Stimulated activated CD4-positive, alpha-beta T cell treated with anti-CD3 and anti-CD28 coated beads, Interleukin-4, amount 100 ng/mL, for 1 hour (primary cell): ENCODE measurements around the gene SERP1.
"Not testable (repeated sequence)": the region's sequence is repeated elsewhere in the genome, so short reads cannot be mapped to it uniquely, and the experiment has no call there.

ENCODE experiments used
- DNase-seq: peaks from one replicate; pipeline ENCODE4 v3.0.0-alpha.2; 2020

Gene SERP1

DNA sequence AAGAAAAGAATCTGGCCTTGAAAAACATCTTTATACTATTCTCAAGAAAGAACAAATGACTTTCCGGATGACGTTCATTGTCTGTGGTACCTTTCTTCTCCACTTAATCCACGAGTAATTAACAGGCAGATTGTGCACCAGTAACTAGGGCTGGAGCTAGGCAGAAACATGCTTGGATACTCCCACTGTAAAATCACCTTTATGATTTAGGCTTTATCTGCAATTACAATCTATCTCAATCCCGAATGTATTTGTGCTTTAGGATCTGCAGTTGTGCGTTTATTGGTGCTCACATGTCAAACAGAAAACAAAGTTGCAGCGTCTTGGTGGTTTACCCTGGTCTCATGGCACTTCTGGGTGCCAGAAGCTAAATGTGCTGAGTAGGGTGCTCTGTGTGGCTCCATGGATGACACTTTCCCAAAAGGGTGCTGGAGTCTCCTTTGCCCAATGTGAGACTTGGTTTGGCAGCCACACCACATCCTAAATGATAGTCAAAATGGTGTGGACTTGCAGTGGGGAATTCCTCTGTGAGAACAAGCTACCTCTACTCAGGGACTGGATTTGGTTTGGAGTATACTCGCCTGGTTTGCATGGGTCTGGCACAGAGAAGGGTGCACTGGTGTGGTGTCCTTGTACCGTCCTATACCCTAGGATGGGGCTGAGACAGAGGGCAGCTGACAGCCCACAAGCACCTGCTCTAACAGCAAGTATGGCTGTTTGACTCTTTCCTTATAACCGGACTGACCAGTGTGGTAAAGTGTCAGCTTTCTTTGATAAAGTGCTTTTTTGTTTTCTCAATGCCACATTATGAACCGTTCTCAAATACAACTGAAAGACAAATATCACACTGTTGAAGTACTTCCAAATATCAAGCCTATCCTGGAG lies 7.7 kb downstream of the SERP1 start:
- no peak for DNase-seq

DNA sequence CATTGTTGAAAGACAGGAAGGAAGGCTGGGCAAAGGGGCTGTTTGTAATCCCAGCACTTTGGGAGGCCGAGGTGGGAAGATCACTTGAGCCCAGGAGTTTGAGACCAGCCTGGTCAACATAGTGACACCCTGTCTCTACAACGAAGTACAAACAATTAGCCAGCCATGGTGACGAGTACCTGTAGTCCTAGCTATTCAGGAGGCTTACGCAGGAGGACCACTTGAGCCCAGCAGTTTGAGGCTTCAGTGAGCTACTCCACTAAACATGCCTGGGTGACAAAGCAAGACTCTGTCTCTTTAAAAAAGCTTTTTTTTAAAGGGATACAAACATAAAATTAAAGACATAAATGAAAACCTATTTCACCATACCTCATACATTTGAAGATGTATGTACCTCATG lies 11.1 kb downstream of the SERP1 start:
- DNase-seq = no peak

- DNase-seq = no peak
Measured at GRCh38 chr3:150531775-150532174, 14.5 kb downstream of the SERP1 start.

GRCh38 chr3:150528354-150528797 lies 17.9 kb downstream of the SERP1 start:
- DNase-seq = no peak

DNA sequence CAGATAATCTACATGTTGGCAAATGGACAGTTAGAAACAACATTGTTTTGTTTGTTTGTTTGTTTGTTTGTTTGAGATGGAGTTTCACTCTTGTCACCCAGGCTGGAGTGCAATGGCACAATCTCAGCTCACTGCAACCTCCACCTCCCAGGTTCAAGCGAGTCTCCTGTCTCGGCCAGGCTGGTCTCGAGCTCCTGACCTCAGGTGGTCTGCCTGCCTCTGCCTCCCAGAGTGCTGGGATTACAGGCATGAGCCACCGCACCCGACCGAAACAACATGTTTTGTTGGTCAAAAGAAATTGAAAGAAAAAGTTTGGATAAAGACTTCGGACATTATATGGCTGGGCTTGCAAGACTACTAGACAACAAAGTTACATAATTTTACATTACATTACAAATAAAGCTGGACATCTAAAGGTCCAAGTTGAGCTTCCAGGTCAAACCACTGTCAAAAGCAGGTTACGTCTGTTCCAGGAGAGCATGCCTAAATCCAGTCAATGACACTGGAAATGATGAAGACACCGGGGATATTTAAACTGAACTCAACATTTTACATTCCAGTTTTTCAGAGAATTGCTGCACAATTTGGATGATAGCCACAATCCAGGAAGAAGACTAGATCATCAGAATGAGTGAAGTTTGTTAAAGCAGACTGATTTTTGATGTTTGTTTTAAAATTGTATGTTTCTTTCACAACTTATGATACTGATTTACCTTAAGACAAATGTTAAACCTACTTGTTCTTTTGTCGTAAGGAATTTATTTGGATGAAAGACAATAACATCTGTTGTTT lies 18.6 kb downstream of the SERP1 start:
- DNase-seq = no peak

- DNase-seq = no peak
Measured at GRCh38 chr3:150523538-150523937, 22.8 kb downstream of the SERP1 start.

- no peak for DNase-seq
Measured at GRCh38 chr3:150521463-150521862, 24.8 kb downstream of the SERP1 start.

- DNase-seq = no peak
Measured at GRCh38 chr3:150520408-150520807, 25.9 kb downstream of the SERP1 start.

GRCh38 chr3:150519026-150519425 lies 27.3 kb downstream of the SERP1 start:
- no peak for DNase-seq

DNA sequence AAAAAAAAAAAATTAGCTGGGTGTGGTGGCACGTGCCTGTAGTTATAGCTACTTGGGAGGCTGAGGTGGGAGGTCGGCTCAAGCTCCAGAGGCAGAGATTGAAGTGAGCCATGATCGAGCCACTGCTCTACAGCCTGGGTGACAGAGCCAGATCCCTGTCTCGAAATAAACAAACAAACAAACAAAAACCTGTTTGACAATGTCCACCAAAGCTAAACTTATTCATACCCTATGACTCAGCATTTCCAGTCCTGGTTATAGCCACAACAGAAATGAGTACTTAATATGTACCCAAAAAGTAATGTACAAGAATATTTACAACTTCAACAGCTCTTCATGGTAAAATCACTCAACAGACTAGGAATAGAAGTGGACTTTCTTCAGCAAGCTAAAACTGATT lies 31.1 kb downstream of the SERP1 start:
- no peak for DNase-seq

DNA sequence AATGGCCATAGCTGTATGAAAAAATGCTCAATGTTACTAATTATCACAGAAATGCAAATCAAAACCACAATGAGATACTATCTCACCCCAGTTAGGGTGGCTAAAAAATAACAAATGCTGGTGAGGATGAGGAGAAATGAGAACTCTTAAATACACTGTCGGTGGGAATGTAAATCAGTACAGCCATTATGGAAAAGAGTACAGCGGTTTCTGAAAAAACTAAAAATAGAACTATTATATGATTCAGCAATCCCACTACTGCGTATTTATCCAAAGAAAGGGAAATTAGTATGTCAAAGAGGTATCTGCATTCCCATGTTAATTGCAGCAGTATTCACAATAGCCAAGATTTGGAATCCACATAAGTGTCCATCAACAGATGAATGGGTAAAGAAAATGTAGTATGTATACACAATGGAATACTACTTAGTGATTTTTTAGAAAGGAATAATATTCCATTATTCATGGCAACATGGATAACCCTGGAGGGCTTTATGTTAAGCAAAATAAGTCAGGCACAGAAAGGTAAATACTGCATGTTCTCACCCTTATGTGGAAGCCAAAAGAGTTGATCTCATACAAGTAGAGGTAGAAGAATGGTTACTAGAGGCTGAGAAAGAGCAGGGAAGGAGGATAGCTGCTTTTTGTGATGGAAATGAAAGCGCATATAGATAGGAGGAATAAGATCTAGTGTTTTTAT lies 35.0 kb downstream of the SERP1 start:
- no peak for DNase-seq

DNA sequence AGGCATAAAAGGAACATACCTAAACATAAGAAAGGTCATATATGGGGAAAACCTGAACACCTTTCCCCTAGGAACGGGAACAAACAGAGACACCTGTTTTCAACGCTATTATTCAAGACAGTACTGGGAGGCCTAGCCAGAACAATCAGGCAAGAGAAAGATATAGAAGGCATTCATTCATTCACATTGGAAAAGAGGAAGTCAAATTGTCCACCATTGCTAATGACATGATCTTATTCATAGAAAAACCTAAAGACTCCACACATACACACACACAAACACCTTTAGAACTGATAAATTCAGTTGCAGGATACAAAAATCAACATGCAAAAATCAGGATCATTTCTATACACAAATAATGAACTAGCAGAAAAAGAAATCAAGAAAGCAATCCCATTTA lies 36.5 kb downstream of the SERP1 start:
- DNase-seq = no peak

- no peak for DNase-seq
Measured at GRCh38 chr3:150508401-150508800, 37.9 kb downstream of the SERP1 start.

DNA sequence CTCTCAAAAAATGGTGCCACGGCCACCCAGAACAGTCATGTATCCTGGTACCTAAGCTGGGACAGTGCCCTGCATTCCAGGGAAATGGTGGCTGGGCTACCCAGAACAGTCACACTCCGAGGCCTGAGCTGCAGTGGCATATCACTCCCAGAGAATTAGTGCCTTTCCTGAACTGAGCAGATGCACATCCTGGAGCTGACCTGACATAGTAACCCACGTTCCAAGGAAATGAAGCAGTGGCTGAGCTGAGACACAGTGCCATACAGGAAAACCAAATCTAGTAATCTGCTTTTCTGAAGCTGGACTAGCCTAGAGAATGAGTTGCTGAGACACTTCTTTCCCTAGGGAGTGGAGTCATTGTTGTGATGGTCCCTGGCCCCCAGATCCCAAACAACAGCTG lies 41.8 kb downstream of the SERP1 start:
- DNase-seq = no peak

GRCh38 chr3:150503402-150504099 lies 42.7 kb downstream of the SERP1 start:
- no peak for DNase-seq

GRCh38 chr3:150500960-150501359 lies 45.3 kb downstream of the SERP1 start:
- not testable (repeated sequence) for DNase-seq

- DNase-seq = no peak
Measured at GRCh38 chr3:150497956-150498355, 48.3 kb downstream of the SERP1 start.

DNA sequence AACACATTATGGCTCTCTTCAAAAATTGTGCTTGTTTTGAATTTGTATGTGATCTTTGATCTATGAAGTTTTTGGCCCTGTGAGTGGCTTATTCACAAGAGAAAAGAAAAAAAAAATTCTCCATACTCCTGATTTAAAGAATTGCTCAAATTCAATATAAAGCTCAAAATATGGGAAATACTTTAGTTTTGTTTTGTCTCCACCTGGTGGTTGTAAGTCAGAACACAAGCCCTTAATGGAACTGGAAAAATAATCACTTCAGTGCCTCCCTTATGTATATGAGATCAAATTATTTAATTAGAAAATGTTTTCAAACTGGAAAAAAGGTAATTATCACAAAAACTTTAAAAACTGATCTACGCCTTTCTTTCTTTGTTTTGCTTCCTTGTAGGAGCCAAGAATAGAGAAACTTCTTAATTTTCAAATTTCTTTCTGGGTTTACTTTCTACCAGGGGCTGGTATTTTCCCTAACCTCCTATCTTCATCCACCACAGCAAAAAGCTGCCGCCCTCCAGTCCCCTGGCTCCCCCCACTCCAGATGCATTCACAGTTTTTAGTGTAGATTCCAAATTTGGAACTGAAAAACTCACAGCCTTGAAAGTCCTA lies 50.6 kb downstream of the SERP1 start:
- DNase-seq = no peak

GRCh38 chr3:150495149-150495548 lies 51.1 kb downstream of the SERP1 start:
- DNase-seq = no peak

- DNase-seq = no peak
Measured at GRCh38 chr3:150494411-150494977, 51.8 kb downstream of the SERP1 start.
